CD4-positive, CD25-positive, alpha-beta regulatory T cell (primary cell): ENCODE measurements around the gene NRBP1. TPM values are rescaled to one million over a fixed set of nuclear protein-coding genes. Genes with fewer than 3 reads are reported as not detected.

Source experiments
- ATAC-seq, 2 donors: fragments of 150-1000 bp; cut with Tn5 transposase; one replicate each; pipeline ENCODE4 v1.10.0; 2021; ENCODE audit warnings: low read depth in 2 of 2, moderate number of reproducible peaks in 2 of 2, moderate library complexity in 1 of 2
- DNase-seq, 3 donors: peaks; one replicate each; pipeline versions ENCODE4 v3.0.0 to v3.0.0-alpha.2; 2012 to 2022; ENCODE audit warnings: mixed read lengths in 1 of 3
- H3K27ac ChIP-seq: one replicate; pipeline ENCODE4 v1.7.0; 2013; ENCODE audit warnings: mild to moderate bottlenecking, low read length; ENCODE audit not compliant: insufficient read depth, poor library complexity, severe bottlenecking
- H3K27me3 ChIP-seq: one replicate; pipeline ENCODE4 v1.7.0; 2013; ENCODE audit warnings: low read length; ENCODE audit not compliant: control insufficient read depth, insufficient read depth
- H3K36me3 ChIP-seq: one replicate; pipeline ENCODE4 v1.7.0; 2013; ENCODE audit warnings: mild to moderate bottlenecking, low read length, moderate library complexity; ENCODE audit not compliant: control insufficient read depth, insufficient read depth
- H3K4me1 ChIP-seq: 2 replicates; pipeline ENCODE4 v1.7.0; 2013; ENCODE audit warnings: mild to moderate bottlenecking, low read length; ENCODE audit not compliant: insufficient read depth, control insufficient read depth, poor library complexity, severe bottlenecking
- H3K4me3 ChIP-seq: one replicate; pipeline ENCODE4 v1.7.0; 2013; ENCODE audit warnings: low read depth, mild to moderate bottlenecking, low read length, moderate library complexity
- H3K9me3 ChIP-seq, 2 experiments: 1 replicate in 1 of 2; 2 replicates in 1 of 2; pipeline ENCODE4 v1.7.0; 2013; ENCODE audit warnings: low read length in 2 of 2, mild to moderate bottlenecking in 1 of 2, moderate library complexity in 1 of 2; ENCODE audit not compliant: control insufficient read depth in 2 of 2
- H3K27ac Mint-ChIP-seq, 3 donors: one replicate each; pipeline ENCODE4 v1.8.0; 2020 to 2022; ENCODE audit warnings: mild to moderate bottlenecking in 3 of 3, mixed read lengths in 3 of 3, moderate library complexity in 2 of 3
- H3K27me3 Mint-ChIP-seq: one replicate; pipeline ENCODE4 v1.8.0; 2022; ENCODE audit warnings: mild to moderate bottlenecking, mixed read lengths
- H3K36me3 Mint-ChIP-seq: one replicate; pipeline ENCODE4 v1.8.0; 2020; ENCODE audit warnings: mixed read lengths
- H3K4me1 Mint-ChIP-seq, 4 donors: one replicate each; pipeline ENCODE4 v1.8.0; 2020 to 2022; ENCODE audit warnings: mixed read lengths in 4 of 4, mild to moderate bottlenecking in 1 of 4
- H3K4me3 Mint-ChIP-seq, 4 donors: one replicate each; pipeline ENCODE4 v1.8.0; 2020 to 2022; ENCODE audit warnings: mild to moderate bottlenecking in 4 of 4, mixed read lengths in 4 of 4, moderate library complexity in 3 of 4
- H3K9me3 Mint-ChIP-seq, 7 donors: one replicate each; pipeline ENCODE4 v1.8.0; 2020 to 2022; ENCODE audit warnings: mixed read lengths in 7 of 7, mild to moderate bottlenecking in 3 of 7, moderate library complexity in 2 of 7
- polyA plus RNA-seq, 4 donors: library from polyadenylated mRNA; unstranded; fragments of 300-500 nt; fragmentation: Illumina TruSeq; gene quantifications; one replicate each; pipeline ENCODE4 v1.2.3, GENCODE V29; 2021
- total RNA-seq: library from RNA; stranded (reverse); gene quantifications from one replicate; pipeline ENCODE4 v1.2.3, GENCODE V29; 2022

Gene NRBP1
- total RNA-seq = 182 TPM
- 100 to 1,000 TPM in 3 of 4 donors, 10 to 100 TPM in 1; 87.1 to 122 (median 109) TPM for polyA plus RNA-seq

DNA sequence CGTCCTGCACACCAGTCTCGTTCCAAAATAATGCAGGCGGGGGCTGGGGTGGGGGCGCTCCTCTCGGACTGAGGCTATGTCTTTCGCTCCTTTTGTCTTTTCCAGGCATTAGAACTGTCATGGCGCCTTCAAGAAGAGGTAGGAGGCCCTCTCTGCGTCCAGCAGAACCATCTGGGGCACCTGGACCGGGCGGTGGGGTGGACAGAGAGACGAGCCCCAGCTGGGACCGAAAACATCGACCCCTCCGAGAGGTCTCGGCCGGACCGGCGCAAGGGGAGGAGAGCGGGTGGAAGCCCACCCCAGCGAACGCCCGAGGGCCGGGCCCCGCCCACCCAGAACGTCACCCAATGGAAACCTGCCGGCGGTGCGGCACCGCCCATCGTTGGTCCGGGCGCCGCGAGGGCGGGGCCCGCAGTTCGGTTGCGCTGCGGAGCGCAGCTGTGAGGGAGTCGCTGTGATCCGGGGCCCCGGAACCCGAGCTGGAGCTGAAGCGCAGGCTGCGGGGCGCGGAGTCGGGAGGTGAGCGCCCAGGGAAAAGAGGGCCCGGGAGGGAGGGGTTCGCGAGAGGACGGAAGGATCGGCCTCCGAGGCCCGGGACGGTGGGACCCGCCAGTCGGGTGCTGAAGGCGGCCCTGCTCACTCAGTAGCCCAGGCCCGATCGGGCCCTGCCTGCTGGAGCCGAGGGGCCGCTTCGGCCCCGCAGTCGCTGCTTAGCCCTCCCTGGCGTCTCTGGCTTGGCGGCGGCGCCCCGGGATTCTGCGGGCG, at the start of gene NRBP1:
NRBP1 (plus strand) TSS at position 419 of the 765 bp plus-strand sequence. CDS start 4,643 bp downstream, outside the sequence.
- H3K9me3 Mint-ChIP-seq = peaks cover 0 to 3% (median 0%) of the 10 kb centered on the region in 7 donors
- H3K27me3 Mint-ChIP-seq = peaks cover 7% of the 10 kb centered on the region
- H3K36me3 Mint-ChIP-seq = peaks cover 7% of the 10 kb centered on the region
- Histone ChIP-seq H3K4me3 (peak within 1 kb of the TSS; percentile 91), H3K9me3 (no peaks in the 10 kb centered on the region), H3K27ac (peak within 1 kb of the TSS; percentile 86), H3K36me3 (peaks cover 4% of the 10 kb centered on the region), H3K27me3 (no peaks in the 10 kb centered on the region), H3K4me1 (peaks cover 39% of the 10 kb centered on the region)
- peak within 1 kb of the TSS; percentile 94 to 99 (median 95) for H3K27ac Mint-ChIP-seq
- DNase-seq (peak; percentile 88 to 94 (median 89)), ATAC-seq (peak; percentile 93 to 95)
- peaks cover 21 to 48% (median 31%) of the 10 kb centered on the region in 4 donors for H3K4me1 Mint-ChIP-seq
- peak within 1 kb of the TSS; percentile 98 to 99 (median 98) for H3K4me3 Mint-ChIP-seq

DNA sequence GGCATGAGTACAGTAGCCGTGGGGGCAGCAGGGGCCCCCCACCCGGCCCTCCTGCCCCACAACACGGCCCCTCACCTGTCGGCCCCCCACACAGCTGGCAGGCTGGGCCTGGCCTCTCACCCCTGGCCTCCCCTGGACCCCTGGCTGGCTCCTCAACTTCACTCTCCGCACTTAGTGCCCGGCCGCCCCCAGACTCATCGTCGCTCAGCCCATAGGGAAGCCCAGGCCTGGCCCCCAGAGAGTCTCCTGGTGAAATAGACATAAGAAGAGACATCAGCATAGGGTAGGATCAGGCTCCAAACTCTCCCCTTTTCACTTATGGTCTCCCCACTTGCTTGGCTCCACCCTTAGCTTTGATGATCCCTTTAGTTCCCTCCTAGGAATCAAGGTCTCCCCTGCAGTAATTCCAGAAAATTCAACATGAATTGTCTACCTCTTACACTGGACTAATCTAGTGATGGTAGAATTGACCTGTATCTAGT, 49.6 kb upstream of the NRBP1 start:
- no peaks in the 10 kb centered on the region for H3K9me3 ChIP-seq
- peaks cover 63% of the 10 kb centered on the region for H3K36me3 ChIP-seq
- Mint-ChIP-seq H3K27me3 (no peaks in the 10 kb centered on the region), H3K4me3 (peak overlapping the region; percentile 87 to 93 (median 92)), H3K36me3 (peaks cover 23% of the 10 kb centered on the region), H3K9me3 (no peaks in the 10 kb centered on the region), H3K27ac (peak overlapping the region; percentile 56 to 93 (median 88)), H3K4me1 (peaks cover 7 to 34% (median 26%) of the 10 kb centered on the region in 4 donors)
- no peak overlapping the region for H3K4me3 ChIP-seq
- no peaks in the 10 kb centered on the region for H3K27me3 ChIP-seq
- no peak for ATAC-seq
- DNase-seq = no peak
- H3K4me1 ChIP-seq = peaks cover 21% of the 10 kb centered on the region
- H3K27ac ChIP-seq = peak overlapping the region; percentile 88

DNA sequence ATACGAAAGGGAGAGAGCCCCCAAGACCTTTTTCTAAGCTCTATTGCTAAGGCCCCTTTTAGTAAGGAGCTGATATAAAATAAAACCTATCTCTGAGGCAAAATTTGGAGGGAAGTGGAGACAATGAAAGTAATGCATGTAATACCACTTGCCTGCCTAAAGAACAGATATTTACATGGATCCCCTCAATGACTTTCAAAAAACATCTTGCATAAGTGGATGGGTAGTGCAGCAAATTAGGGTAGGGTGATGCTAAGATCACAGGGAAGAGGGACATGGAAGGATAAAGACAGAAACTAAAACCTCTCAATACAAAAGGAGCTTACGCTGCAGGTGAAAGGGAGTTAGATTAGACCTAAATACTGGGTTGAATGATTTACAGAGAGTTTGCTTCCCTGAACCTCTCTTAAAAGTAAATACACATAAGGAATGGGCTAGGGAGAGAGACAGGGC, 49.0 kb upstream of the NRBP1 start:
- DNase-seq = no peak
- peak overlapping the region; percentile 67 for H3K4me3 ChIP-seq
- no peaks in the 10 kb centered on the region for H3K27me3 ChIP-seq
- no peak for ATAC-seq
- Mint-ChIP-seq H3K27me3 (no peaks in the 10 kb centered on the region), H3K36me3 (peaks cover 29% of the 10 kb centered on the region), H3K27ac (peak overlapping the region; percentile 88 to 97 (median 93)), H3K4me3 (peak overlapping the region; percentile 87 to 93 (median 92)), H3K9me3 (no peaks in the 10 kb centered on the region), H3K4me1 (peaks cover 7 to 32% (median 26%) of the 10 kb centered on the region in 4 donors)
- no peaks in the 10 kb centered on the region for H3K9me3 ChIP-seq
- H3K27ac ChIP-seq = peak overlapping the region; percentile 88
- H3K36me3 ChIP-seq = peaks cover 64% of the 10 kb centered on the region
- peaks cover 21% of the 10 kb centered on the region for H3K4me1 ChIP-seq

DNA sequence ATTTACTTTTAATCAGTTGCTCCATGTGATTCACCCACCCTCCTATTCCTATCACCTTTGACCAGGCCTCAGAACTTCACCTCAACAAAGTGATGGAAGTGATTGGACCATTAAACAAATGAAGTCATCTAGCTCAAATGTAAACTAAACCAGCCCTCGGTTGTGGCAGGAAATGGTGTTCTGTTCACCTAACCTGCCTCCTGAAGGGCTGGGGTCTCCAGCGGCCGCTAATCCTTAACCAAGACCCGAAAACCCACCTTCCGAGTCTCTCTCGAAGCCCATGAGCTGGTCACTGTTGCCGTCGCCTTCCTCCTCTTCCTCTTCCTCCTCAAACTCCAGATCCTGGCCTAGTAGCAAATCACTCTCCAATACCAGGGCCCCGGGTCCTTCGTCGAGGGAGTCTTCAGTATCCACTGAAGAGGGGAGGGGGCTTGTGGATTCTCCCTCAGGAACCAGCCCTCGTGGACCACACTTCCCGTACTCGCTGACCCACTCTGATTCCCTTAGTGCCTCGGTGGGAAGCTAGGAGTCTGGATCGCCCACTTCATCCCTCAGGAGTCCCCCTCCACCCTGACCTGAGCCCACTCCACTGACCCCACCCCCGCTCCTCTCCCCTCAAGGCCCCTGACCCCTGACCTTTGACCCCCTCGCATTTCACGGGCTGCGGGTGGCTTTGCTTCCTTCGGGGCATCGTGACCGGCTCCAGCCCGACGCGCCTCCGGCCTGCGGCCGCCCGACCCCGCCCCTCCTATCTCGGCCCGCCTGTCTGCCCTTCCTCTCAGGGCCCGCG, 48.4 kb upstream of the NRBP1 start:
- DNase-seq (peak; percentile 27 to 69 (median 49)), ATAC-seq (no peak)
- H3K27me3 Mint-ChIP-seq = no peaks in the 10 kb centered on the region
- Histone ChIP-seq H3K36me3 (peaks cover 64% of the 10 kb centered on the region), H3K4me3 (peak overlapping the region; percentile 67), H3K27me3 (no peaks in the 10 kb centered on the region), H3K9me3 (no peaks in the 10 kb centered on the region), H3K4me1 (peaks cover 21% of the 10 kb centered on the region), H3K27ac (peak overlapping the region; percentile 88)
- peaks cover 27% of the 10 kb centered on the region for H3K36me3 Mint-ChIP-seq
- peaks cover 7 to 27% (median 22%) of the 10 kb centered on the region in 4 donors for H3K4me1 Mint-ChIP-seq
- H3K27ac Mint-ChIP-seq = peak overlapping the region; percentile 88 to 97 (median 93)
- H3K4me3 Mint-ChIP-seq = peak overlapping the region; percentile 87 to 93 (median 92)
- H3K9me3 Mint-ChIP-seq = no peaks in the 10 kb centered on the region

DNA sequence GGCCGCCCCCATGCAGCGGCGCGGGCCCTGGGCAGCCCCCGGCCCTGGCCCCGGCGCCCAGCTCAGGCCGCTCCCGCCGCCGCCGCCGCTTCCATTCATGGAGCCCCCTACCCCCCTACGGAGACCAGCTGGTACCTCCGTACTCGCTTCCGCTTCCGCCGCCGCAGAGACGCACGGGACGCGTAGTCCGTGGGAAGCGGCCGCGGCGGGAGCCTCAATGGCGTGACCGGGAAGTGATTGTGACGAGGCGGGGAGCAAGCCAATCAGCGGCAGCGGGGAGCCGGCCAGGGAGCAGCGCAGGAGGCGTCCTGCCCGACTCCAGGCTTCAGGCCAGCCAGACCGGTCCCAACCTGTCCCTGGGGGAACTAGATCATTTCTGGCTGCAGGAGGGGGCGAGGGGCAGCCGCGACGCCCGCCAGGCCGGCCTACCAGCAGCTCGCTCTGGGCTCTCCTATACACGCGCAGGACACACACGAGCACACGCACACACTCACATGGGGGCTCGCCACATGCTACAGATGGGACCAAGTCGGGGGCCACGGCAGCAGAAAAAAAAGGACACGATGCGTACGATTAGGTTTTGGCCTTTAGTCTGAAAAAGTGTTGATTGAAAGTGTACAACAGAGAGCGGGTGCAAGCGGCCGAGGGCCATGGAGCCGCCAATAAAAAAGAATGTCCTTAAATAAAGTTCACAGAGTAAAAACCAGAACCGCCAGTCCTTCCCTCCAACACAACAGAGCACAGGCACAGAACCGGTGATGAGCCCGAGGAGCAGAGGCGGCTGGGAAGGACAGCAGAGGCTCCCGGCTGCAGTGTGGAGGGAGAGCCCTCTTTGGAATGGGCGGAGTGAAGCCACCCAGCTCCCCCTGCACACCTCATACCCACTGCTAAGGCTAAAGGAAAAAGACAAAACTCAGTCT, 47.5 kb upstream of the NRBP1 start, which contains the start of gene ZNF513:
ZNF513 (minus strand) TSS at position 109 of the 920 bp plus-strand sequence. CDS start 208 bp downstream, outside the sequence.
- H3K4me3 ChIP-seq = peak within 1 kb of the TSS; percentile 67
- no peaks in the 10 kb centered on the region for H3K27me3 Mint-ChIP-seq
- peaks cover 11 to 30% (median 23%) of the 10 kb centered on the region in 4 donors for H3K4me1 Mint-ChIP-seq
- H3K36me3 ChIP-seq = peaks cover 64% of the 10 kb centered on the region
- H3K9me3 ChIP-seq = no peaks in the 10 kb centered on the region
- no peaks in the 10 kb centered on the region for H3K27me3 ChIP-seq
- peaks cover 21% of the 10 kb centered on the region for H3K4me1 ChIP-seq
- peak; percentile 92 to 95 for ATAC-seq
- H3K27ac Mint-ChIP-seq = peak within 1 kb of the TSS; percentile 90 to 97 (median 93)
- peaks cover 34% of the 10 kb centered on the region for H3K36me3 Mint-ChIP-seq
- H3K4me3 Mint-ChIP-seq = peak within 1 kb of the TSS; percentile 87 to 95 (median 92)
- DNase-seq = peak; percentile 82 to 94 (median 85)
- no peaks in the 10 kb centered on the region for H3K9me3 Mint-ChIP-seq
- peak within 1 kb of the TSS; percentile 88 for H3K27ac ChIP-seq

DNA sequence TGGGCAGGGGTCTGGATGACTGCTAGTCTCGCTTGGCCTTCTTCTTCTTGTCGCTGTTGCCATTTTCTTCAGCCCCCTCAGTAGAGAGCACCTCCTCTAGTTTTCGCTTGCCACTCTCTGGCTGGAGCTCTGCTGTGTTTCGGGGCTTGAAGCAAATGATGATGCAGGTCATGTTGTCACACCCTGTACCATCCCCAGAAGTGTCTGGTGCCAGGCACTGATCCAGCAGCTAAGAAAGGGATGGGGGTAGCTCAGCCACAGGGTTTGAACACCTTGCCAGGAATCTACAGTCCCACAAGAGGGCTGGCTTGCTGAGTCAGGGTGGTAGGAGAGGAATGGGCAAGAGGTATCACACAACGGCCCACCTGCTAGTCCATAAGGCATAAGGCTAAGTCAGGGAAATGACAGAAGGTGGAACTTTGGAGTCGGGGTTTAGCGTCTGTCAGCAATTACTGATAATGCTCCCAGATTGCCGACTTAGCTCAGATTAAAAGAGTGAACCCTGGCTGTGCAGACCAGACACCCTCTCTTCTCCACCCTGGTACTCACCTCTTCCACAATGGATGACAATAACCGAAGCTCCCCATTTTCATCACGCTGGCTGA, 46.8 kb upstream of the NRBP1 start:
- peaks cover 28% of the 10 kb centered on the region for H3K36me3 Mint-ChIP-seq
- no peaks in the 10 kb centered on the region for H3K27me3 Mint-ChIP-seq
- peak overlapping the region; percentile 88 for H3K27ac ChIP-seq
- peaks cover 12 to 32% (median 23%) of the 10 kb centered on the region in 4 donors for H3K4me1 Mint-ChIP-seq
- H3K4me3 ChIP-seq = no peak overlapping the region
- peaks cover 21% of the 10 kb centered on the region for H3K4me1 ChIP-seq
- H3K9me3 ChIP-seq = no peaks in the 10 kb centered on the region
- peak overlapping the region; percentile 32 to 97 (median 93) for H3K27ac Mint-ChIP-seq
- H3K4me3 Mint-ChIP-seq = peak overlapping the region; percentile 84 to 95 (median 86)
- H3K27me3 ChIP-seq = no peaks in the 10 kb centered on the region
- ATAC-seq (no peak), DNase-seq (no peak)
- H3K36me3 ChIP-seq = peaks cover 62% of the 10 kb centered on the region
- no peaks in the 10 kb centered on the region for H3K9me3 Mint-ChIP-seq
